ENCODE data around the gene B3GALNT2.
"Not testable (repeated sequence)": the region's sequence is repeated elsewhere in the genome, so short reads cannot be mapped to it uniquely, and the experiment has no call there.

B3GALNT2 gene

DNA sequence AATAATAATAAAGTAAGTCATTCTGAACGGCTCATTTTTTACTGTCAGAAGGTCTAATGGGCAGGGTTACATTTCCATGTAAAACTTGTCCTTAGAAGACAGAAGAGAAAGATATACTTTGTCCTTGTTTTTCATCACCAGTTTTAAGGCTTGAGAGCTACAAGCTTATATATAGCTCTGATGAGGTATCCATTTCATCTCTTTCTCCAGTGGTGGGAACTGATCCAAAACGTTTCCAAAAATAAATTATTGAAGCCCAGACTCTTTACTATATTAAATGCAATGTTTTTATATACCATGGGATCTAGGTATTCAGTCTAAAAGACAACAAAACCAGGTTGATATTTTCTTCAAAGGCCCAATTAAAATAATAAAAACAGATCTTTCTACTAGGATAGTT, 8.7 kb downstream of the B3GALNT2 start:
- TF ChIP-seq JUND (IDR thresholded peaks at IDR 0.05; ENCODE audit: low read depth), result no peak
- no peak for DNase-seq (ENCODE audit: low read depth in 1 of 2, low spot score in 1 of 2)
- in situ Hi-C loops (cut with HindIII; ENCODE audit: low pct_unique_long_range_greater_than_20kb, low sequenced_read_pairs), result no loop called here

DNA sequence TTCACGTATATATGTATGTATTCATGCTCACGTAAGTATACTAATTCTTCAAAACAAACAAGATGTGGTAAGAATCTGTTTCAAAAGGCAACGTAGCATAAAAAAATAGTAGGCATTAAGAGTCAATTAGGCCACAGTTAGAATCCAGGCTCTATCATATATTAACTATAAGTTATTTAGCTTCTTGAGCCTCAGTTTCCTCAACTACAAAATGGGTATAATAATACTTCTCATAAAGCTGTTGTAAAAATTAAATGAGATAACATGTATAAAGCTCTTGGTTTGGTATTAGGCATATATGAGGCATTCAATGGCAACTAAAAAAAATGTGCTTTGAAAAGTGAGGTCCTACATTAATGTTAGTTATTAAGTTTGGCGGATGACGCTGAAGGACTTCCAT, 9.2 kb downstream of the B3GALNT2 start:
- in situ Hi-C loops (cut with HindIII; ENCODE audit: low pct_unique_long_range_greater_than_20kb, low sequenced_read_pairs), result no loop called here
- DNase-seq (ENCODE audit: low read depth in 1 of 2, low spot score in 1 of 2), result no peak
- no peak for TF ChIP-seq JUND (IDR thresholded peaks at IDR 0.05; ENCODE audit: low read depth)

DNA sequence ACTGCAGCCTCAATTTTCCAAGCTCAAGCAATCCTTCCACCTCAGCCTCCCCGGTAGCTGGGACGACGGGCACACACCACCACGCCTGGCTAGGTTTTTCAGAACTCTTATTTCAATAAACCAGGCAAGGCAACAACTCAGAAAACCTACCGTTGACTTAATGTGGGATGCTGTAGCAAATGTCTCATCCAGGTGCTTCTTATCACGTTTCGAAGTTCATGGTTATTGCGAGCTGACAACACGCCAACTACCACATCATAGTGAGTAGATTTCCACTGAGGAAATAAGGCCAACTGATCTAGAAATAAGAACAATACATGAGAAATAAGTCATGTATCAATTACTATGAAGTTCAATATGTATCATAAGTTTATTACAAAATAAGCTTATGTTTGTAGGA, 9.7 kb downstream of the B3GALNT2 start:
- in situ Hi-C loops (cut with HindIII; ENCODE audit: low pct_unique_long_range_greater_than_20kb, low sequenced_read_pairs), result no loop called here

DNA sequence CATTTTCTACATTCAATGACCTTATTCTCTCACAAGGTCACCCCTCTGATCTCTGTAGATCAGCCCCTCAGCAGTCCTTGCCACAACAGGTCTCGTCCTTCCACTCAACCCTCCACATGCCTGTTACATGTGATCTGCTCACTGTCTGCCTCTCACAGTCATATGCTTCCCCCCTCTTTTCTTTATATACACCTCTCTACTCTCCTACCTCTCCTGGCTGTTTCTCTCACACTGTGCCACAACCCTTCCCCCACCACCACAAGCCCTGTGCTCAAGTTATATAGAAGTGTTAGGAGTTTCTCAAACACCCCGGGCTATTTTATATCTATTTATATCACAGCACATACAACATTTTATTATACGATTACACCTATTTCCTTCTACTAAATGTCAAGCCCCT, 12.6 kb downstream of the B3GALNT2 start:
- no peak for TF ChIP-seq JUND (IDR thresholded peaks at IDR 0.05; ENCODE audit: low read depth)
- no peak for DNase-seq (ENCODE audit: low read depth in 1 of 2, low spot score in 1 of 2)
- in situ Hi-C loops (cut with HindIII; ENCODE audit: low pct_unique_long_range_greater_than_20kb, low sequenced_read_pairs), result no loop called here

More for the DNA sequence above, 9.7 kb downstream of the B3GALNT2 start:
- TF ChIP-seq JUND (IDR thresholded peaks at IDR 0.05; ENCODE audit: low read depth), result no peak
- no peak for DNase-seq (ENCODE audit: low read depth in 1 of 2, low spot score in 1 of 2)

GRCh38 chr1:235486321-235486720, 17.9 kb downstream of the B3GALNT2 start:
- no peak for TF ChIP-seq JUND (IDR thresholded peaks at IDR 0.05; ENCODE audit: low read depth)
- DNase-seq (ENCODE audit: low read depth in 1 of 2, low spot score in 1 of 2), result no peak
- in situ Hi-C loops (cut with HindIII; ENCODE audit: low pct_unique_long_range_greater_than_20kb, low sequenced_read_pairs), result no loop called here

GRCh38 chr1:235485558-235485957, 18.7 kb downstream of the B3GALNT2 start:
- in situ Hi-C loops (cut with HindIII; ENCODE audit: low pct_unique_long_range_greater_than_20kb, low sequenced_read_pairs), result no loop called here
- DNase-seq (ENCODE audit: low read depth in 1 of 2, low spot score in 1 of 2), result no peak
- no peak for TF ChIP-seq JUND (IDR thresholded peaks at IDR 0.05; ENCODE audit: low read depth)

- no peak for DNase-seq (ENCODE audit: low read depth in 1 of 2, low spot score in 1 of 2)
- TF ChIP-seq JUND (IDR thresholded peaks at IDR 0.05; ENCODE audit: low read depth), result no peak
- in situ Hi-C loops (cut with HindIII; ENCODE audit: low pct_unique_long_range_greater_than_20kb, low sequenced_read_pairs), result no loop called here
Observed at GRCh38 chr1:235483090-235483489, 21.2 kb downstream of the B3GALNT2 start.

DNA sequence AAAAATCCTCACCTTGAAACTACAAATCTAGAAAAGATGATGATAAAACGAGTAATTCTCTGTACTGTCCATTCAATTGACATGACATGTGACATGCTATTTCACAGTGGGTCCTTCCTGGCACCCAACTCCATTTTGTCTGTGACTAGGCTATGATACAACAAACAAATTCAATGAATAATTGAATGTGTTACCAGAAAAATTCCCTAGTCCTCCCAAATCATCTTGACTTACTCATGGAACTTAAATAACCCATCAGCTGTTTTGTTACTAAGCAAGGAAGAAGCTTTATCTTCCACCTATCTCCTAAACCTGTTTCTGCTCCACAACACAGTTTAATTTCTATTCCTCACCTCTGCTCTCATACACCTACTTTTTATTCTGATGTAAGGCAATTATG, 30.4 kb downstream of the B3GALNT2 start:
- TF ChIP-seq JUND (IDR thresholded peaks at IDR 0.05; ENCODE audit: low read depth), result no peak
- in situ Hi-C loops (cut with HindIII; ENCODE audit: low pct_unique_long_range_greater_than_20kb, low sequenced_read_pairs), result no loop called here
- no peak for DNase-seq (ENCODE audit: low read depth in 1 of 2, low spot score in 1 of 2)

GRCh38 chr1:235470741-235471439, 33.4 kb downstream of the B3GALNT2 start:
- in situ Hi-C loops (cut with HindIII; ENCODE audit: low pct_unique_long_range_greater_than_20kb, low sequenced_read_pairs), result no loop called here
- no peak for DNase-seq (ENCODE audit: low read depth in 1 of 2, low spot score in 1 of 2)
- TF ChIP-seq JUND (IDR thresholded peaks at IDR 0.05; ENCODE audit: low read depth), result no peak

DNA sequence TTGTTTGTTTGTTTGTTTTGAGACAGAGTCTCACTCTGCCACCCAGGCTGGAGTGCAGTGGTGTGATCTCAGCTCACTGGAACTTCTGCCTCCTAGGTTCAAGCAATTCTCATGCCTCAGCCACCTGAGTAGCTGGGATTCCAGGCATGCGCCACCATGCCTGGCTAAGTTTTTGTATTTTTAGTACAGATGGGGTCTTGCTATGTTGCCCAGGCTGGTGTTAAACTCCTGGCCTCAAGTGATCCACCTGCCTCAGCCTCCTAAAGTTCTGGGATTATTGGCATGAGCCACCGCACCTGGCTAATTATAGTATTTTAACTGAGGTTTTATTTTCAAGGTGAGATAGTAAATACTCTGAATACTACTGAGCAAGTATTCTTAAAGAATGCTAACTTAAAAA, 34.4 kb downstream of the B3GALNT2 start:
- DNase-seq (ENCODE audit: low read depth in 1 of 2, low spot score in 1 of 2); in situ Hi-C loops (cut with HindIII; ENCODE audit: low pct_unique_long_range_greater_than_20kb, low sequenced_read_pairs): not testable (repeated sequence)

- in situ Hi-C loops (cut with HindIII; ENCODE audit: low pct_unique_long_range_greater_than_20kb, low sequenced_read_pairs), result no loop called here
- peak in 1 of 2 experiments; percentile 62 for DNase-seq (ENCODE audit: low read depth in 1 of 2, low spot score in 1 of 2)
- no peak for TF ChIP-seq JUND (IDR thresholded peaks at IDR 0.05; ENCODE audit: low read depth)
Observed at GRCh38 chr1:235468970-235469369, 35.3 kb downstream of the B3GALNT2 start.

- no peak for DNase-seq (ENCODE audit: low read depth in 1 of 2, low spot score in 1 of 2)
- in situ Hi-C loops (cut with HindIII; ENCODE audit: low pct_unique_long_range_greater_than_20kb, low sequenced_read_pairs), result no loop called here
Observed at GRCh38 chr1:235468004-235468403, 36.2 kb downstream of the B3GALNT2 start.

DNA sequence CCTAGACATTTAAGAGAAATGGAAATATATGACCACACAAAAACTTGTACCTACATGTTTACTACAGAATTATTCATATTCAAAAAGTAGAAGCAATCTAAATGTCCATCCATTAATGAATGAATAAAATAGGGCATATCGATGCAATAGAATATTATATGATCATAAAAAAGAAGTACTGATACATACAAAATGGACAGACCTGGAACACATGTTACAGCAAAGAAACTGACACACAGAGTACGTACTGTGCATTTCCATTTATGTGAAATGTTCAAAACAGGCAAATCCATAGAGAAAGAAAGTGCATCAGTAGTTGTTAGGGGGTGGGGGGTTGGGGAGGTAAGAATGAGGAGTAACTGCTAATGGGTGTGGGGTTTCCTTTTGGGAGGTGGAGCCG, 39.2 kb downstream of the B3GALNT2 start:
- no peak for TF ChIP-seq JUND (IDR thresholded peaks at IDR 0.05; ENCODE audit: low read depth)
- no peak for DNase-seq (ENCODE audit: low read depth in 1 of 2, low spot score in 1 of 2)
- in situ Hi-C loops (cut with HindIII; ENCODE audit: low pct_unique_long_range_greater_than_20kb, low sequenced_read_pairs), result no loop called here

More at GRCh38 chr1:235468004-235468403, 36.2 kb downstream of the B3GALNT2 start:
- no peak for TF ChIP-seq JUND (IDR thresholded peaks at IDR 0.05; ENCODE audit: low read depth)

DNA sequence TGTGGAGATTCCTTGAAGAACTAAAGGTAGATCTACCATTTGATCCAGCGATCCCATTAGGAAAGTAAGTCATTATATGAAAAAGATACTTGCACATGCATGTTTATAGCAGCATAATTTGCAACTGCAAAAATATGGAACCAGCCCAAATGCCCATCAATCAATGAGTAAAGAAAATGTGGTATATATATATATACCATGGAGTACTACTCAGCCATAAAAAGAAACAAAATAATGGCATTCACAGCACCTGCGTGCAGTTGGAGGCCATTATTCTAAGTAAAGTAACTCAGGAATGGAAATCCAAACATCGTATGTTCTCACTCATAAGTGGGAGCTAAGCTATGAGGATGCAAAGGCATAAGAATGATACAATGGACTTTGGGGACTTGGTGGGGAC, 41.4 kb downstream of the B3GALNT2 start:
- in situ Hi-C loops (cut with HindIII; ENCODE audit: low pct_unique_long_range_greater_than_20kb, low sequenced_read_pairs); DNase-seq (ENCODE audit: low read depth in 1 of 2, low spot score in 1 of 2): not testable (repeated sequence)

Measured in T47D (cell line).